Heart right ventricle (tissue), 16 donors: ENCODE measurements around the gene FUT3. TPM values are rescaled to one million over a fixed set of nuclear protein-coding genes. Genes with fewer than 3 reads are reported as not detected.

Source experiments
- ATAC-seq, 8 donors: fragments of 200-7000 bp; cut with Tn5 transposase; one replicate each; pipeline ENCODE4 v1.9.1; 2020; ENCODE audit warnings: mild to moderate bottlenecking in 8 of 8, moderate library complexity in 8 of 8, moderate number of reproducible peaks in 1 of 8
- DNase-seq, 2 donors: peaks; one replicate each; pipeline ENCODE4 v3.0.0-alpha.2; 2020
- H3K27ac ChIP-seq, 10 donors: fragments of 200-600 bp; sonication (generic) in 2 of 10; one replicate each; pipeline versions ENCODE4 v1.5.0 to v1.8.0; 2020 to 2022; ENCODE audit warnings: mild to moderate bottlenecking in 3 of 10
- H3K27me3 ChIP-seq, 7 donors: fragments of 200-600 bp; one replicate each; pipeline ENCODE4 v1.8.0; 2021 to 2022; ENCODE audit warnings: mild to moderate bottlenecking in 2 of 7
- H3K36me3 ChIP-seq, 9 donors: fragments of 200-600 bp; sonication (generic) in 1 of 9; one replicate each; pipeline versions ENCODE4 v1.5.0 to v1.8.0; 2020 to 2022; ENCODE audit warnings: mild to moderate bottlenecking in 2 of 9
- H3K4me1 ChIP-seq, 9 donors: fragments of 200-600 bp; sonication (generic) in 1 of 9; one replicate each; pipeline versions ENCODE4 v1.5.0 to v1.8.0; 2020 to 2022; ENCODE audit warnings: mild to moderate bottlenecking in 4 of 9
- H3K4me3 ChIP-seq, 10 donors: fragments of 200-600 bp; sonication (generic) in 2 of 10; one replicate each; pipeline versions ENCODE4 v1.5.0 to v1.8.0; 2020 to 2022; ENCODE audit warnings: mild to moderate bottlenecking in 7 of 10, moderate library complexity in 2 of 10
- H3K9me3 ChIP-seq, 11 donors: fragments of 200-600 bp in 10 of 11; sonication (generic) in 2 of 11; one replicate each; pipeline versions ENCODE4 v1.5.0 to v1.8.0; 2013 to 2022; ENCODE audit warnings: mild to moderate bottlenecking in 2 of 11, control low read depth in 1 of 11, moderate library complexity in 1 of 11
- WGBS, 2 donors: extraction: QIAGEN DNeasy Blood & Tissue Kit; methylation state at CpG; one replicate each; pipeline ENCODE4 v1.1.7; 2013; ENCODE audit warnings: inconsistent platforms in 1 of 2; 5-methylcytosine and 5-hydroxymethylcytosine counted together
- intact Hi-C, 10 donors: fragments of 100-400 bp; cut with DNase I; formaldehyde crosslinking; loops; one replicate each; pipeline versions ENCODE4 v1.11.1 to v1.14.2; 2022
- polyA plus RNA-seq, 2 donors: library from polyadenylated mRNA; stranded (reverse); fragments of 200-250 nt; gene quantifications; one replicate each; pipeline ENCODE4 v1.2.3, GENCODE V29; 2013
- total RNA-seq, 10 donors: library from RNA; stranded (reverse); fragmentation: NEBNext Ultra II Directional in 3 of 10; extraction: Animal tissue kit (Norgen Biotek cat#: 25700) in 3 of 10; gene quantifications; one replicate each; pipeline versions ENCODE4 v1.2.1 to v1.2.4, GENCODE V29; 2021 to 2023
- TF ChIP-seq, protein P1 (sequence below), 9 donors: fragments of 200-600 bp; sonication (generic) in 2 of 9; IDR thresholded peaks; one replicate each; pipeline versions ENCODE4 v1.5.0 to v1.8.0; 2021 to 2022; ENCODE audit warnings: antibody characterized with exemption in 9 of 9, mild to moderate bottlenecking in 5 of 9, moderate library complexity in 1 of 9
- donor health status: Arrhythmogenic right ventricular cardiomyopathy.
- donor health status: ischemic (EF 13 %, LVEDD 7.1; RV severe dilation, severe dysfunction).
- donor health status: healthy with polysubstance abuse.
- donor health status: DM: no; HTN: yes; CAD: no.
- donor health status: DM: no; HTN: no; CAD: no.
- donor health status: ischemic (EF 25% LVEDD 6.9; RV normal size, moderate dysfunction).
- donor health status: ischemic (EF 25% LVEDD 5.7; RV mildly dilated, moderate dysfunction).
- donor health status: healthy.
- donor health status: DM: yes; HTN: yes; CAD: no.
- donor health status: Ischemic cardiomyopathy.
- donor health status: ischemic (EF 35%, LVEDD 5.7; RV mildly dilated, moderate dysfunction).
- donor health status: nonischemic (EF 11% LVEDD 7.7; RV severe dilation, severe dysfunction).
- donor health status: DM: yes; HTN: yes; CAD: no.
- donor health status: PGD.
- donor health status: ischemic (EF 29% LVEDD 5.4; RV normal size, mild dysfunction).
- donor health status: nonischemic (EF 23%, LVEDD 6.1; RV moderate dilation, normal function).

Gene FUT3
- total and polyA plus RNA-seq, 12 donors, result 0.01 TPM; not detected in 11

DNA sequence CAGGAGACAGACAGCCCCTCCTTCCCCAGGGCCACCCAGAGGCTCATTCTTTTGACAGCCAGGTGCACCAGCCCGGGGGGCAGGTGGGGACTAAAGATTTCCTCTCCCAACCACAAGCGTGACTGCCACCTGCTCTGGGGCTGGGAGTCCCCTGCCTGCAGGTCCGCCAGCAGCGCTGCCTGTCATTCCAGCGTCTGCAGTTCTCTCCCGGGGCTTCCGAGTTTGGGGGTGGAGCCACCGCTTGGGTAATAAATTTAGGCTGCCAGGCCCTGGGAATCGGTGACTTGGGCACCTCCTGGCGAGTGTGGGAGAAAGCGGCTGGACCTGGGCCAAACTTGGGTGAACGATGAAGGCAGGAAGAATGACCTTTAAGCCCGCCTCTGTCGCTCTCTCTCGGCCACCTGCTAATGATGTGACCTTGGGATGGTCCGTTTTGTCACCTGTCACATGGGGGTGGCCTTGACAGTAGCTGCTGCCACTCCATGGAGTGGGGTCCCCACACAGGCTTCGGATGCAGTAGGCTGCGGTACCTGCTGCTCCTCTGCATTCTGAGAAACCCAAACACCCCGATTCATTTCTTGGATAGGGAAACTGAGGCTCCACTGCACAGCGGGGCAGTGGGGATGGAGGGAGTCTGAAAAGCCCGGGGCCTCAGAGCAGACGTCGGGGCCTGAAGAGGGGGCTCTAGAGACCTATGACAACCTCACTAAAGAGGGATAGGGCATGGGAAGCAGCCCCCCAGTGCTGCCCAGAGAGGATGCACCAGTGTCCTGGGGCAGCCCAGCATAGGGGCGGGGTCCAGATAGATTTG lies 24.5 kb downstream of the FUT3 start:
- intact Hi-C loops, result loop anchor here in 3 of 10 donors (5.0 kb wide), 2 partner anchors 56 to 66 kb away; no protein-coding TSS in a partner anchor
- ATAC-seq (peak in 7 of 8 donors; percentile 8 to 41 (median 28)), DNase-seq (peak; percentile 70 to 71)
- H3K4me1 ChIP-seq, result peaks cover 0 to 25% (median 3%) of the 10 kb centered on the region in 9 donors
- H3K36me3 ChIP-seq, result no peaks in the 10 kb centered on the region
- H3K27me3 ChIP-seq, result peaks cover 0 to 39% (median 27%) of the 10 kb centered on the region in 7 donors
- peak overlapping the region in 8 of 10 donors; percentile 26 to 80 (median 68) for H3K27ac ChIP-seq
- H3K9me3 ChIP-seq, result no peaks in the 10 kb centered on the region
- H3K4me3 ChIP-seq, result peak overlapping the region in 2 of 10 donors; percentile 38 to 63
- TF ChIP-seq, protein P1, sequence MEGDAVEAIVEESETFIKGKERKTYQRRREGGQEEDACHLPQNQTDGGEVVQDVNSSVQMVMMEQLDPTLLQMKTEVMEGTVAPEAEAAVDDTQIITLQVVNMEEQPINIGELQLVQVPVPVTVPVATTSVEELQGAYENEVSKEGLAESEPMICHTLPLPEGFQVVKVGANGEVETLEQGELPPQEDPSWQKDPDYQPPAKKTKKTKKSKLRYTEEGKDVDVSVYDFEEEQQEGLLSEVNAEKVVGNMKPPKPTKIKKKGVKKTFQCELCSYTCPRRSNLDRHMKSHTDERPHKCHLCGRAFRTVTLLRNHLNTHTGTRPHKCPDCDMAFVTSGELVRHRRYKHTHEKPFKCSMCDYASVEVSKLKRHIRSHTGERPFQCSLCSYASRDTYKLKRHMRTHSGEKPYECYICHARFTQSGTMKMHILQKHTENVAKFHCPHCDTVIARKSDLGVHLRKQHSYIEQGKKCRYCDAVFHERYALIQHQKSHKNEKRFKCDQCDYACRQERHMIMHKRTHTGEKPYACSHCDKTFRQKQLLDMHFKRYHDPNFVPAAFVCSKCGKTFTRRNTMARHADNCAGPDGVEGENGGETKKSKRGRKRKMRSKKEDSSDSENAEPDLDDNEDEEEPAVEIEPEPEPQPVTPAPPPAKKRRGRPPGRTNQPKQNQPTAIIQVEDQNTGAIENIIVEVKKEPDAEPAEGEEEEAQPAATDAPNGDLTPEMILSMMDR (IDR thresholded peaks at IDR 0.05), result peak in 3 of 9 donors; percentile 41 to 45 (median 43)
- 17 to 19% methylated on average over 24 of the region's 24 CpGs for WGBS, 2 donors

DNA sequence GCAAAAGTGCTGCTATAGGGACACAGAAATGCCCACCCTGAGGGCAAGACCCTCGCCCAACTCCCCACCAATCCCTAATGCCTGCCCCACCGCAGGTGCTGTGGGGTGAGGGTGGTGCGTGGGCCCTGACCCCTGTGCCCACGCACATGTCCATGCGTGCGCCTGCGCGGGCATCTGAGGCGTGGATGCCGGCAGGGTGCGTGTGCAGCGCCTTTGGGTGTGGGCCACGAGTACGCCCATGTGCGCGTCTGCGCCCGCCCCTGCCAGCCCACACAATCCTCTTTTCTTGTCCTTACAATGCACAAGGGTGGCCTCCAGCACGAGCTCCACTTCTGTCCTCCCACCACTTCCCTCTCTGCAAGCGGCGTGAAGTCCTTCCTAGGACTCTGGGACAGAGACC lies 26.1 kb downstream of the FUT3 start:
- intact Hi-C loops, result loop anchor here in 3 of 10 donors (5.0 kb wide), 2 partner anchors 57 to 67 kb away; no protein-coding TSS in a partner anchor
- H3K4me3 ChIP-seq, result no peak overlapping the region
- no peaks in the 10 kb centered on the region for H3K36me3 ChIP-seq
- no peak overlapping the region for H3K27ac ChIP-seq
- no peaks in the 10 kb centered on the region for H3K9me3 ChIP-seq
- H3K27me3 ChIP-seq, result peaks cover 0 to 34% (median 24%) of the 10 kb centered on the region in 7 donors
- peaks cover 0 to 25% (median 3%) of the 10 kb centered on the region in 9 donors for H3K4me1 ChIP-seq
- no peak for ATAC-seq
- 91% methylated on average over 21 of the region's 21 CpGs for WGBS, 2 donors
- DNase-seq, result no peak
- TF ChIP-seq, protein P1 (IDR thresholded peaks at IDR 0.05), result no peak

DNA sequence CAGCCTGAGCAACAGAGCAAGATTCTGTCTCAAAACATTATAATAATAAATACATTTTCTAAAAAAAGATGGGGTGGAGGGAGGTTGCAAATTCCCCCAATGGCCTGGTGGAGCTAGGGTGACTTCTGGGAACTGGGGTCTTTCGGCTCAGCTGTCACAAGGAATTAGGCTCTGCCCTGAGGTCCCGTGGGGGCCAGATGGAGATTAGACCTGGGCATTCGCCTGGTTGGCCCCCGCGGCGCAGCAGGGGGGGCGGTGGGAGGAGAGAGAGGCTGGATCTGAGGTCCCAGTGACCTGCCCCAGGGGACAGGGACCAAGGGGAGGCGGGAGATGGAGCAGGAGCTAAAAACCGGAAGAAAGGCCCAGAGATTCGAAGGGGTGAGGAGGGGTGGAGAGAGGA lies 26.5 kb downstream of the FUT3 start:
- TF ChIP-seq, protein P1 (IDR thresholded peaks at IDR 0.05), result no peak
- ATAC-seq, result no peak
- H3K4me1 ChIP-seq, result peaks cover 0 to 24% (median 3%) of the 10 kb centered on the region in 9 donors
- no peaks in the 10 kb centered on the region for H3K9me3 ChIP-seq
- H3K27ac ChIP-seq, result no peak overlapping the region
- H3K36me3 ChIP-seq, result no peaks in the 10 kb centered on the region
- WGBS, 2 donors, result 72 to 75% methylated on average over 10 of the region's 10 CpGs
- no peak overlapping the region for H3K4me3 ChIP-seq
- peaks cover 0 to 29% (median 20%) of the 10 kb centered on the region in 7 donors for H3K27me3 ChIP-seq
- DNase-seq, result no peak
- intact Hi-C loops, result loop anchor here in 3 of 10 donors (5.0 kb wide), 2 partner anchors 58 to 68 kb away; no protein-coding TSS in a partner anchor

DNA sequence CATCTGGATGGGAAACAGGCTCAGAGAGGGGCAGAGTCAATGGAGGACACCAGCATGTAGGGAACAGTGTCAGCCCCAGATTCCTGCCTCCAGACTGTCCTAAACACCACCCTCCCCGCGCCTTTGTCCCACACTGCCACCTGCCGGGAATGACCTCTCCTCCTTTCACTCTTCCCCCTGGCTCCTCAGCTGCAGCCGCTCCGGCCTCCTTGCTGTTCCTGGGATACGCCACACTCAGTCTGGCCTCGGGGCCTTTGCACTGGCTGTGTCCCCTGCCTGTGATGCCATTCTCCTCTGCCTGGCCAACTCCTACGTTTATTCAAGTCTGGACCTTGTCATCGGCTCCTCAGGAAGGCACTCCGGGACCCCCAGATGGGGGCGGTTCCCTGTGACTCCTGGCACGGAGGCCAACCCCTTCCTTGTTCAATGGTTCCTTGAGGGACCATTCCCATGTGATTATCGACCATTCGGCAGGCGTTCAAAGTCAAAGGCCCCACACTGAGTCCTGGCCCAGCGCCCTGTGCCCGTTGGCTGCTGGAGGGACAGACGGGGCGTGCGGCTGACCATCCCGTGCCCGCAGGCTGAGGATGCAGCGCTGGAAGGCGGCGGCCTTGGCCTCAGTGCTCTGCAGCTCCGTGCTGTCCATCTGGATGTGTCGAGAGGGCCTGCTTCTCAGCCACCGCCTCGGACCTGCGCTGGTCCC lies 27.5 kb downstream of the FUT3 start:
- Histone ChIP-seq H3K27ac (no peak overlapping the region), H3K4me1 (peaks cover 0 to 15% (median 3%) of the 10 kb centered on the region in 9 donors), H3K36me3 (no peaks in the 10 kb centered on the region), H3K4me3 (no peak overlapping the region), H3K9me3 (no peaks in the 10 kb centered on the region), H3K27me3 (peaks cover 0 to 19% (median 9%) of the 10 kb centered on the region in 7 donors)
- ATAC-seq, result no peak
- TF ChIP-seq, protein P1 (IDR thresholded peaks at IDR 0.05), result no peak
- WGBS, 2 donors, result 85% methylated on average over 30 of the region's 30 CpGs
- intact Hi-C loops, result no loop called here
- DNase-seq, result no peak
